GM12801 (cell line): ENCODE measurements around the gene COX10.

Experiments
- CTCF ChIP-seq: IDR thresholded peaks from one replicate; pipeline ENCODE4 v1.5.1; 2011; ENCODE audit warnings: control low read depth; ENCODE audit not compliant: insufficient read length; ENCODE audit errors: extremely low read depth

COX10 gene

DNA sequence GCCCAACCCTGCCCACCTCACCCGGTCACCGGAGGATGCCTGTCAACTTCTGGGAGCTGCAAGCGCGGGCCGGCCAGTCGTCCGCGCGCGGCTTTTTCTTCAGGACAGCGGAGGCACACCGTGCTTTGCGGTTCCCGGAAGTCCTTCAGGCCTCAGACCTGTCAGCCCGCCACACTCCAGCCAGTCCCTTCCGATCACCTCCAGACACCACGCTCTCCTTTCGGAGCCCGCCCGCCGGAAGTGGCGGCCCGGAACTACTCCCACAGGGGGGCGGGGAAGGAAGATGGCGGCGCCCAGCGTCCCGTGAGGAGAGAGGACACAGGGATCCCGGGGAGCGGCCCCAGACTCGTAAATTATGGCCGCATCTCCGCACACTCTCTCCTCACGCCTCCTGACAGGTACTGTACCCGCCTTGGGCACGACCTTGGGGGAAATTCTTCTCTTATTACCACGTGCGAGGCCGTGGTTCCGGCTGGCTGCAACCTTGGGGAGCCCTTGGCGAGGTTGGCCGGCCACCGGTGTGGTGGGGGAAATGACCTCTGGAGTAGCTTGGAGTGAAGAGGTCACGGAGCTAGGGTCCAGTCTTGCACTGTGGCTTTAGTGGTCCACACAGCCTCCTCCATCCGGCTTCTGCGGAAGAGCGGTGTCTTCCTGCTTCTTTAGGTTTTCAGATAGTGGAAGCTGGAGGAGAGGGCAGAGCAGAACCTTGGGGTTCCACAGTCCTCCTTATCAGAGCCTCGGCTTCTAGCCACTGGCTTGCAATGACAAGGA is at the start of gene COX10:
Gene COX10 (plus strand): TSS at position 254 of the 771 bp plus-strand sequence. CDS start 102 bp downstream, at position 356.
- no peak for TF ChIP-seq CTCF

DNA sequence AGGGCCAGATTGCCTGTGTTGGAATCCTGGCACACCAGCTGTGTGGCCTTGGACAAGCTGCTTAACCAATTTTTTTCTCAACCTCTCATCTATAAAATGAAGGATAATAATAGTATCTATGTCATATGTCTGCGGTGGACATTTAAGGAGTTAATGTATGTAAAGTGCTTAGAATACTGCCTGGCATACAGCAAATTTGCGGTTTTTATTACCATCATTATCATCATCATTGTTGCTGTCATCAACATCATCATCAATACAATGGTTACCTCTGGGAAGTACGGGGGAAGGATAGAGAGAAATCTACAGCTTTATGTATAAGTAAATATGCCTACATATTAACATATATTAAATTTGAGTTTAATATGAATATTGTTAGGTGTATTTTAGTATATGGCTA is 37.1 kb upstream of the COX10 start:
- TF ChIP-seq CTCF = no peak

GRCh38 chr17:14033166-14033565 is 36.1 kb upstream of the COX10 start:
- no peak for TF ChIP-seq CTCF

GRCh38 chr17:14037453-14037852 is 31.9 kb upstream of the COX10 start:
- no peak for TF ChIP-seq CTCF

- TF ChIP-seq CTCF = no peak
Measured at GRCh38 chr17:14038206-14038605, 31.1 kb upstream of the COX10 start.

DNA sequence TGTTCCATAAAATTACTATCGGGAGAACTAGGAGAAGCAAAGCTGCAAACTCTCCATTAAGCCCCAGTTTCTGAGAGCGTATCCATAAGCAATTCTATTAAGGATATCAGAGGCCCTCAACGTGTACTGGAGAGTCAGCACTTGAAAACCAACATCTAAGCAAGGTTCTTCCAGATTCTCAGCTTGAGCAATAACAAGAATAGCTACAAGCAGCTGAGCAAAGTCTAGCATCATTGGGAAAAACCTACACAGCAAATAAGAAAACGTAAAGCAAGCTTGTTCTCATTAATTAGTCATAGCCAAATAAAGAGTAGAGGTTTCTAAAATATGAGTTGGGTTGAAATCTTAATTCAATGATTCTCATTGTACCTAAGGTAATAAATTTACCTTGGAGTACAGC is 26.9 kb upstream of the COX10 start:
- no peak for TF ChIP-seq CTCF

DNA sequence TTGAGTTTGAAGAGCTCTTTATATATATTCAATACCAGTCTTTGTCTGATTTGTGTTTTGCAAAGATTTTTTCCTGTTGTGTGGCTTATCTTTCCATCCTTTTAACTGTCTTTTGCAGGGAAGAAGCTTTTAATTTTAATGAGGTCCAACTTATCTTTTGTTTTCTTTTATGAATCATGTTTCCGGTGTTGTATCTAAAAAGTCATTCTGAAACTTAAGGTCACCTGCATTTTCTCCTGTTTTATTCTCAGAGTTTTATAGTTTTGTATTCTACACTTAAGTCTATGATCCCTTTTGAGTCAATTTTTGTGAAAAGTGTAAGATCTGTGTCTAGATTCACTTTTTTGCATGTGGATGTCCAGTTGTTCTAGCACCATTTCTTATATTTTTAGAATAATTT is 24.6 kb upstream of the COX10 start:
- TF ChIP-seq CTCF = no peak

DNA sequence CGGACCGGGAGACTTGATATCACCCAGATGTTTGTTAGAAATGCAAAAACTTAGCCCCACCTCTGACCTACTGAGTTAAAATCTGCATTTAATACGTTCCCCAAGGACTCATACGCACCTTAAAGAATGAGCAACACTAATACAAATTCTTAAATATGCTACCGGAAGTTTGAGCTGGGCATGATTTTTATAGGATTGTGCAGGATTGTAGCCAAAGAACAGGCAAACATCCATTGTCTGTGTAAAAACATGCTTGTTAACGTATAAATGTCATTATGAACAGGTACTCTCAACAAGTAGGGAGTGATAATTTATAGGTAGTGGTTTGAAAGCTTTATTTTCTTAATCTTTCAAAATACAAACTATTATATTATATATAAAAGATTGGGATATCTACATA is 22.3 kb upstream of the COX10 start:
- no peak for TF ChIP-seq CTCF
